SK-N-SH (cell line): Measurements from ENCODE around the gene ST6GALNAC3. TPM values are rescaled to one million over a fixed set of nuclear protein-coding genes. Genes with fewer than 3 reads are reported as not detected.

Experiments
- CTCF ChIA-PET: fragments of 300-600, 350-600 bp; formaldehyde crosslinking; extraction: SDS; loops from one replicate; lab custom pipeline; 2021; lab: Yijun Ruan, JAX
- POLR2A ChIA-PET: fragments of 350-600 bp; sonication (Branson Sonifier 250); formaldehyde crosslinking; extraction: SDS; loops from one replicate; lab custom pipeline; 2020; ENCODE audit warnings: antibody characterized with exemption, inconsistent platforms; lab: Yijun Ruan, JAX
- DNase-seq: peaks from one replicate; pipeline ENCODE4 v3.0.0; 2012
- H2AFZ ChIP-seq: fragments of 200-600 bp; sonication (generic); 2 replicates; pipeline ENCODE4 v1.8.1; 2016; ENCODE audit warnings: antibody characterized with exemption, mild to moderate bottlenecking, low read depth
- H3F3A ChIP-seq: fragments of 200-600 bp; sonication (generic); replicated peaks from 2 replicates; pipeline ENCODE3; 2016; ENCODE audit warnings: antibody characterized with exemption, mild to moderate bottlenecking; ENCODE audit not compliant: insufficient read depth
- H3K27ac ChIP-seq, 2 experiments: fragments of 200-500 bp in 1 of 2; fragments of 200-600 bp in 1 of 2; sonication (Bioruptor generic) in 1 of 2; sonication (generic), shearing (Covaris generic) in 1 of 2; 2 replicates each; pipeline versions ENCODE4 v1.5.1 to v1.6.1; 2014 to 2016; ENCODE audit warnings: low read depth in 2 of 2, inconsistent platforms in 1 of 2, low read length in 1 of 2, mild to moderate bottlenecking in 1 of 2, mixed read lengths in 1 of 2
- H3K27me3 ChIP-seq: fragments of 200-600 bp; sonication (generic), shearing (Covaris generic); 2 replicates; pipeline ENCODE4 v1.6.1; 2016; ENCODE audit warnings: mixed run types; ENCODE audit not compliant: insufficient read depth
- H3K36me3 ChIP-seq, 2 experiments: fragments of 200-500 bp in 1 of 2; fragments of 200-600 bp in 1 of 2; sonication (Bioruptor generic) in 1 of 2; sonication (generic) in 1 of 2; replicated peaks in 1 of 2; 2 replicates each; pipeline versions ENCODE3 to v1.5.1; 2014 to 2016; ENCODE audit warnings: low read length in 1 of 2, mild to moderate bottlenecking in 1 of 2; ENCODE audit not compliant: insufficient read depth in 2 of 2, control insufficient read depth in 1 of 2
- H3K4me1 ChIP-seq, 2 experiments: fragments of 200-500 bp in 1 of 2; fragments of 200-600 bp in 1 of 2; sonication (Bioruptor generic) in 1 of 2; sonication (generic), shearing (Covaris generic) in 1 of 2; 2 replicates each; pipeline versions ENCODE4 v1.5.1 to v1.6.1; 2014 to 2016; ENCODE audit warnings: low read depth in 1 of 2, low read length in 1 of 2, mixed run types in 1 of 2; ENCODE audit not compliant: insufficient read depth in 2 of 2, control insufficient read depth in 1 of 2
- H3K4me2 ChIP-seq: fragments of 200-600 bp; sonication (generic), shearing (Covaris generic); 2 replicates; pipeline ENCODE4 v1.6.1; 2017; ENCODE audit warnings: mixed run types
- H3K4me3 ChIP-seq, 2 experiments: fragments of 200-500 bp in 1 of 2; fragments of 200-600 bp in 1 of 2; sonication (Bioruptor generic) in 1 of 2; sonication (generic), shearing (Covaris generic) in 1 of 2; 2 replicates each; pipeline versions ENCODE4 v1.5.1 to v1.8.1; 2014 to 2016; ENCODE audit warnings: low read depth in 2 of 2, inconsistent platforms in 1 of 2, low read length in 1 of 2, mild to moderate bottlenecking in 1 of 2, mixed read lengths in 1 of 2, moderate library complexity in 1 of 2
- H3K79me2 ChIP-seq: fragments of 200-600 bp; sonication (generic); 2 replicates; pipeline ENCODE4 v1.8.1; 2017; ENCODE audit warnings: mild to moderate bottlenecking; ENCODE audit not compliant: insufficient read depth
- H3K9ac ChIP-seq: fragments of 200-600 bp; sonication (generic); 2 replicates; pipeline ENCODE4 v1.6.1; 2017; ENCODE audit warnings: mixed run types
- H3K9me2 ChIP-seq: fragments of 200-600 bp; sonication (generic); 2 replicates; pipeline ENCODE4 v1.6.1; 2017; ENCODE audit warnings: mixed run types
- H3K9me3 ChIP-seq: fragments of 200-600 bp; sonication (generic); 2 replicates; pipeline ENCODE4 v1.6.1; 2017; ENCODE audit warnings: mixed run types, mild to moderate bottlenecking, moderate library complexity
- H4K20me1 ChIP-seq: fragments of 200-600 bp; sonication (generic); 2 replicates; pipeline ENCODE4 v1.6.1; 2017; ENCODE audit warnings: mild to moderate bottlenecking, mixed run types; ENCODE audit not compliant: insufficient read depth
- CTCF ChIP-seq: fragments of 200-600 bp; sonication (generic); IDR thresholded peaks from 2 replicates; pipeline ENCODE4 v1.6.1; 2017; ENCODE audit warnings: antibody characterized with exemption, mild to moderate bottlenecking, moderate library complexity
- EZH2phosphoT487 ChIP-seq: fragments of 200-600 bp; sonication (generic); IDR thresholded peaks from 2 replicates; pipeline ENCODE4 v1.6.1; 2017; ENCODE audit warnings: low read depth, mixed run types, mild to moderate bottlenecking, antibody characterized with exemption, moderate library complexity, borderline replicate concordance
- GABPA ChIP-seq: IDR thresholded peaks from 2 replicates; pipeline ENCODE4 v1.4.0; 2012; ENCODE audit warnings: low read depth, mild to moderate bottlenecking
- GATA2 ChIP-seq: sonication (generic); formaldehyde crosslinking; IDR thresholded peaks from 2 replicates; pipeline ENCODE4 v1.5.0; 2020; ENCODE audit warnings: mild to moderate bottlenecking, missing genetic modification reagents
- MXI1 ChIP-seq: IDR thresholded peaks from 2 replicates; pipeline ENCODE4 v1.6.1; 2012; ENCODE audit warnings: mild to moderate bottlenecking, low read depth, low read length, improper control_type of control experiment
- NRF1 ChIP-seq: IDR thresholded peaks from 2 replicates; pipeline ENCODE4 v1.6.1; 2012; ENCODE audit warnings: low read depth, mild to moderate bottlenecking, low read length
- RAD21 ChIP-seq: IDR thresholded peaks from 2 replicates; pipeline ENCODE4 v1.6.1; 2012; ENCODE audit warnings: mild to moderate bottlenecking, low read length
- RXRA ChIP-seq: IDR thresholded peaks from 2 replicates; pipeline ENCODE4 v1.4.0; 2012; ENCODE audit warnings: low read depth, mild to moderate bottlenecking, borderline replicate concordance
- SIN3A ChIP-seq: IDR thresholded peaks from 2 replicates; pipeline ENCODE4 v1.6.1; 2012; ENCODE audit warnings: low read depth, mild to moderate bottlenecking, low read length, moderate library complexity, borderline replicate concordance
- SMC3 ChIP-seq: IDR thresholded peaks from 2 replicates; pipeline ENCODE4 v1.6.1; 2012; ENCODE audit warnings: low read depth, low read length, improper control_type of control experiment
- TAF1 ChIP-seq: IDR thresholded peaks from 2 replicates; pipeline ENCODE4 v1.6.1; 2012; ENCODE audit warnings: low read depth, mild to moderate bottlenecking, low read length, moderate library complexity, borderline replicate concordance
- YY1 ChIP-seq: IDR thresholded peaks from 2 replicates; pipeline ENCODE4 v1.4.0; 2012; ENCODE audit warnings: low read depth, mild to moderate bottlenecking
- WGBS: methylation state at CpG from one replicate; pipeline ENCODE4 v1.1.6; 2017; ENCODE audit warnings: low lambda C conversion rate; 5-methylcytosine and 5-hydroxymethylcytosine counted together
- polyA plus RNA-seq, 3 experiments: library from polyadenylated mRNA; depleted of rRNA; stranded (reverse); fragments of >200 nt; gene quantifications; 2 replicates each; pipeline ENCODE4 v1.2.3, GENCODE V29; 2012
- TF ChIP-seq, protein P1 (sequence below): IDR thresholded peaks from 2 replicates; pipeline ENCODE4; 2012
- TF ChIP-seq, protein P2 (sequence below): IDR thresholded peaks from 2 replicates; pipeline ENCODE4 v1.6.1; 2012; ENCODE audit warnings: mild to moderate bottlenecking, low read depth, low read length, moderate library complexity
- TF ChIP-seq, protein P3 (sequence below): IDR thresholded peaks from 2 replicates; pipeline ENCODE4 v1.4.0; 2012; ENCODE audit warnings: low read depth, borderline replicate concordance
- TF ChIP-seq, protein P4 (sequence below): IDR thresholded peaks from 2 replicates; pipeline ENCODE4 v1.4.0; 2012; ENCODE audit warnings: low read depth

Gene ST6GALNAC3
- polyA plus RNA-seq, 1 of the 3 experiments (the other 2 are of a cell fraction) = 8.1 TPM

DNA sequence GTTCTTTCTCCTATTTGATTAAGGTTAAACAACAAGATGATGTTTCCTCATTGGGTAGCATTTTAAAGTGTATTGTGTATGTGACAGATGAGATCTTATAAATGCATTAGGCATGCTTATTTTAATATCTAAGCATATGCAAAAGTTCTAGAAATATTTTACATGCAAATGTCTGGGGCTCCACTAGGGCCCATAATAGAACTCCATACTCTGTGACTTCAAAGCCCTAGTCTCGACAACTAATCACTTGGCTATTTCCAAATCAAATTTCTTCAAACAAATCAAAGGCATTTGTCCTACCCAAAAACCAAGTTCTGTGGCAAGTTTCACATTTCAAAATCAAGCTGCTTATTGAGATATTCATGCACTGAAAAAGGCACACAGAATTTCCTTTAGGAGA, 407.1 kb downstream of the ST6GALNAC3 start:
- Histone ChIP-seq H3F3A (peaks cover 16% of the 10 kb centered on the region), H3K4me2 (no peak overlapping the region), H3K27me3 (no peaks in the 10 kb centered on the region), H3K4me3 (no peak overlapping the region), H3K9me2 (no peaks in the 10 kb centered on the region), H3K36me3 (no peaks in the 10 kb centered on the region), H3K27ac (peak overlapping the region in 1 of 2 experiments; percentile 37; a peak in 1 of 4 replicates), H2AFZ (no peak overlapping the region), H3K9me3 (no peaks in the 10 kb centered on the region), H4K20me1 (no peaks in the 10 kb centered on the region)
- no peak for DNase-seq
- POLR2A ChIA-PET = no interaction called here
- WGBS = 80% methylated on average over 1 of the region's 1 CpG
- CTCF ChIA-PET = interaction anchor here (1.2 kb wide), 1 partner anchor 97 kb away, joined by 3 read pairs; no protein-coding TSS in a partner anchor
- TF ChIP-seq, protein P1, sequence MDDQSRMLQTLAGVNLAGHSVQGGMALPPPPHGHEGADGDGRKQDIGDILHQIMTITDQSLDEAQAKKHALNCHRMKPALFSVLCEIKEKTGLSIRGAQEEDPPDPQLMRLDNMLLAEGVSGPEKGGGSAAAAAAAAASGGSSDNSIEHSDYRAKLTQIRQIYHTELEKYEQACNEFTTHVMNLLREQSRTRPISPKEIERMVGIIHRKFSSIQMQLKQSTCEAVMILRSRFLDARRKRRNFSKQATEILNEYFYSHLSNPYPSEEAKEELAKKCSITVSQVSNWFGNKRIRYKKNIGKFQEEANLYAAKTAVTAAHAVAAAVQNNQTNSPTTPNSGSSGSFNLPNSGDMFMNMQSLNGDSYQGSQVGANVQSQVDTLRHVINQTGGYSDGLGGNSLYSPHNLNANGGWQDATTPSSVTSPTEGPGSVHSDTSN = no peak
- TF ChIP-seq SIN3A (no peak), EZH2phosphoT487 (no peak), SMC3 (no peak), NRF1 (no peak), MXI1 (no peak), RXRA (no peak), CTCF (no peak), GATA2 (no peak), YY1 (no peak), RAD21 (no peak), TAF1 (no peak), GABPA (no peak)
- TF ChIP-seq, protein P2, sequence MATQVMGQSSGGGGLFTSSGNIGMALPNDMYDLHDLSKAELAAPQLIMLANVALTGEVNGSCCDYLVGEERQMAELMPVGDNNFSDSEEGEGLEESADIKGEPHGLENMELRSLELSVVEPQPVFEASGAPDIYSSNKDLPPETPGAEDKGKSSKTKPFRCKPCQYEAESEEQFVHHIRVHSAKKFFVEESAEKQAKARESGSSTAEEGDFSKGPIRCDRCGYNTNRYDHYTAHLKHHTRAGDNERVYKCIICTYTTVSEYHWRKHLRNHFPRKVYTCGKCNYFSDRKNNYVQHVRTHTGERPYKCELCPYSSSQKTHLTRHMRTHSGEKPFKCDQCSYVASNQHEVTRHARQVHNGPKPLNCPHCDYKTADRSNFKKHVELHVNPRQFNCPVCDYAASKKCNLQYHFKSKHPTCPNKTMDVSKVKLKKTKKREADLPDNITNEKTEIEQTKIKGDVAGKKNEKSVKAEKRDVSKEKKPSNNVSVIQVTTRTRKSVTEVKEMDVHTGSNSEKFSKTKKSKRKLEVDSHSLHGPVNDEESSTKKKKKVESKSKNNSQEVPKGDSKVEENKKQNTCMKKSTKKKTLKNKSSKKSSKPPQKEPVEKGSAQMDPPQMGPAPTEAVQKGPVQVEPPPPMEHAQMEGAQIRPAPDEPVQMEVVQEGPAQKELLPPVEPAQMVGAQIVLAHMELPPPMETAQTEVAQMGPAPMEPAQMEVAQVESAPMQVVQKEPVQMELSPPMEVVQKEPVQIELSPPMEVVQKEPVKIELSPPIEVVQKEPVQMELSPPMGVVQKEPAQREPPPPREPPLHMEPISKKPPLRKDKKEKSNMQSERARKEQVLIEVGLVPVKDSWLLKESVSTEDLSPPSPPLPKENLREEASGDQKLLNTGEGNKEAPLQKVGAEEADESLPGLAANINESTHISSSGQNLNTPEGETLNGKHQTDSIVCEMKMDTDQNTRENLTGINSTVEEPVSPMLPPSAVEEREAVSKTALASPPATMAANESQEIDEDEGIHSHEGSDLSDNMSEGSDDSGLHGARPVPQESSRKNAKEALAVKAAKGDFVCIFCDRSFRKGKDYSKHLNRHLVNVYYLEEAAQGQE = no peak
- TF ChIP-seq, protein P3, sequence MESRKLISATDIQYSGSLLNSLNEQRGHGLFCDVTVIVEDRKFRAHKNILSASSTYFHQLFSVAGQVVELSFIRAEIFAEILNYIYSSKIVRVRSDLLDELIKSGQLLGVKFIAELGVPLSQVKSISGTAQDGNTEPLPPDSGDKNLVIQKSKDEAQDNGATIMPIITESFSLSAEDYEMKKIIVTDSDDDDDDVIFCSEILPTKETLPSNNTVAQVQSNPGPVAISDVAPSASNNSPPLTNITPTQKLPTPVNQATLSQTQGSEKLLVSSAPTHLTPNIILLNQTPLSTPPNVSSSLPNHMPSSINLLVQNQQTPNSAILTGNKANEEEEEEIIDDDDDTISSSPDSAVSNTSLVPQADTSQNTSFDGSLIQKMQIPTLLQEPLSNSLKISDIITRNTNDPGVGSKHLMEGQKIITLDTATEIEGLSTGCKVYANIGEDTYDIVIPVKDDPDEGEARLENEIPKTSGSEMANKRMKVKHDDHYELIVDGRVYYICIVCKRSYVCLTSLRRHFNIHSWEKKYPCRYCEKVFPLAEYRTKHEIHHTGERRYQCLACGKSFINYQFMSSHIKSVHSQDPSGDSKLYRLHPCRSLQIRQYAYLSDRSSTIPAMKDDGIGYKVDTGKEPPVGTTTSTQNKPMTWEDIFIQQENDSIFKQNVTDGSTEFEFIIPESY = no peak
- TF ChIP-seq, protein P4, sequence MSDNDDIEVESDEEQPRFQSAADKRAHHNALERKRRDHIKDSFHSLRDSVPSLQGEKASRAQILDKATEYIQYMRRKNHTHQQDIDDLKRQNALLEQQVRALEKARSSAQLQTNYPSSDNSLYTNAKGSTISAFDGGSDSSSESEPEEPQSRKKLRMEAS = no peak
- TF ChIP-seq, all 33 proteins: peak for 0
- Histone ChIP-seq H3K9ac (no peak overlapping the region), H3K4me1 (peaks cover 0 to 13% of the 10 kb centered on the region in 2 experiments; a peak in 3 of 4 replicates), H3K79me2 (no peaks in the 10 kb centered on the region)
